K562 (cell line): ENCODE data around the gene HOXB4.

ENCODE experiments used
- E2F4 ChIP-seq: sonication (generic); formaldehyde crosslinking; IDR thresholded peaks from 2 replicates; pipeline ENCODE4 v1.8.0; 2022; ENCODE audit warnings: mild to moderate bottlenecking, low read depth, missing genetic modification reagents
- EGR1 ChIP-seq: fragments of 450-650 bp; conservative IDR thresholded peaks from 2 replicates; pipeline ENCODE4 v1.6.1; 2017; ENCODE audit warnings: mild to moderate bottlenecking
- HDAC8 ChIP-seq: fragments of 450-650 bp; IDR thresholded peaks from 2 replicates; pipeline ENCODE4 v1.6.1; 2016; ENCODE audit warnings: mild to moderate bottlenecking, missing genetic modification characterization, moderate library complexity, missing compliant biosample characterization
- MGA ChIP-seq: fragments of 450-650 bp; IDR thresholded peaks from 2 replicates; pipeline ENCODE4 v1.6.1; 2016; ENCODE audit warnings: mild to moderate bottlenecking, moderate library complexity
- TCF7L2 ChIP-seq: fragments of 150-350 bp; IDR thresholded peaks from 2 replicates; pipeline ENCODE4 v1.6.1; 2016; ENCODE audit warnings: low read depth, mild to moderate bottlenecking, low read length, moderate library complexity
- ZNF408 ChIP-seq: fragments of 250-450 bp; sonication (Bioruptor Pico); IDR thresholded peaks from 2 replicates; pipeline ENCODE4 v1.4.0; 2020; ENCODE audit warnings: low read depth, mild to moderate bottlenecking, moderate library complexity
- ZNF609 ChIP-seq: sonication (generic); formaldehyde crosslinking; IDR thresholded peaks from 2 replicates; pipeline ENCODE4 v1.8.1; 2023; ENCODE audit warnings: missing genetic modification reagents, mild to moderate bottlenecking, borderline replicate concordance

- no peak for TF ChIP-seq HDAC8 (tag)
- no peak for TF ChIP-seq EGR1
- TF ChIP-seq TCF7L2, result no peak
- TF ChIP-seq MGA, result no peak
- no peak for TF ChIP-seq E2F4 (CRISPR knock-in tag)
- TF ChIP-seq ZNF609 (CRISPR knock-in tag), result no peak
- no peak for TF ChIP-seq ZNF408 (CRISPR knock-in tag)
Observed at GRCh38 chr17:48588074-48588415, 9.9 kb upstream of the HOXB4 start.
